ENCODE data around the gene SULT4A1.

- no peak for TF ChIP-seq EZH2 (IDR thresholded peaks at IDR 0.05; ENCODE audit: borderline replicate concordance, low read depth, low read length, poor library complexity, severe bottlenecking)
- no peak; the same call in 1 of the 2 replicates for TF ChIP-seq CTCF (conservative IDR thresholded peaks at IDR 0.05; ENCODE audit: low read depth, low read length)
These were observed 78.5 kb downstream of the SULT4A1 start for GRCh38 chr22:43783777-43784176.
